ENCODE data around the gene HMGB4. TPM values are rescaled to one million over a fixed set of nuclear protein-coding genes. Genes with fewer than 3 reads are reported as not detected.

HMGB4 gene
- total RNA-seq, 1 experiment from 2014 or later = not detected

- intact Hi-C loops (cut with micrococcal nuclease; ENCODE audit: unreplicated experiment) = no loop called here
- no peak for DNase-seq
- Mint-ChIP-seq H3K36me3 (ENCODE audit: insufficient read depth, unreplicated experiment) (no peaks in the 10 kb centered on the region), H3K27ac (ENCODE audit: unreplicated experiment) (no peak overlapping the region), H3K9me3 (ENCODE audit: unreplicated experiment) (no peaks in the 10 kb centered on the region), H3K4me3 (ENCODE audit: unreplicated experiment) (no peak overlapping the region), H3K4me1 (ENCODE audit: low read depth, unreplicated experiment) (no peaks in the 10 kb centered on the region), H3K27me3 (ENCODE audit: insufficient read depth, unreplicated experiment) (peaks cover 8% of the 10 kb centered on the region)
- TF ChIP-seq, protein P1, sequence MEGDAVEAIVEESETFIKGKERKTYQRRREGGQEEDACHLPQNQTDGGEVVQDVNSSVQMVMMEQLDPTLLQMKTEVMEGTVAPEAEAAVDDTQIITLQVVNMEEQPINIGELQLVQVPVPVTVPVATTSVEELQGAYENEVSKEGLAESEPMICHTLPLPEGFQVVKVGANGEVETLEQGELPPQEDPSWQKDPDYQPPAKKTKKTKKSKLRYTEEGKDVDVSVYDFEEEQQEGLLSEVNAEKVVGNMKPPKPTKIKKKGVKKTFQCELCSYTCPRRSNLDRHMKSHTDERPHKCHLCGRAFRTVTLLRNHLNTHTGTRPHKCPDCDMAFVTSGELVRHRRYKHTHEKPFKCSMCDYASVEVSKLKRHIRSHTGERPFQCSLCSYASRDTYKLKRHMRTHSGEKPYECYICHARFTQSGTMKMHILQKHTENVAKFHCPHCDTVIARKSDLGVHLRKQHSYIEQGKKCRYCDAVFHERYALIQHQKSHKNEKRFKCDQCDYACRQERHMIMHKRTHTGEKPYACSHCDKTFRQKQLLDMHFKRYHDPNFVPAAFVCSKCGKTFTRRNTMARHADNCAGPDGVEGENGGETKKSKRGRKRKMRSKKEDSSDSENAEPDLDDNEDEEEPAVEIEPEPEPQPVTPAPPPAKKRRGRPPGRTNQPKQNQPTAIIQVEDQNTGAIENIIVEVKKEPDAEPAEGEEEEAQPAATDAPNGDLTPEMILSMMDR (IDR thresholded peaks at IDR 0.05; ENCODE audit: insufficient read depth in 1 of 2, low read depth in 1 of 2, low read length in 1 of 2, severe bottlenecking in 1 of 2, unreplicated experiment in 1 of 2) = no peak
- no peaks in the 10 kb centered on the region for H3K4me1 ChIP-seq
- H3K4me3 ChIP-seq (ENCODE audit: low read depth, low read length) = no peak overlapping the region
- no peaks in the 10 kb centered on the region; the same call in 1 of the 2 replicates for H3K27me3 ChIP-seq (replicated peaks; ENCODE audit: control insufficient read depth, insufficient read depth, low read length)
- ChIA-PET POLR2A (no interaction called here), CTCF (no interaction called here)
- H3K9me3 ChIP-seq = no peaks in the 10 kb centered on the region
- BruUV-seq (replicated peaks) = no TSS peak
- H3K36me3 ChIP-seq (ENCODE audit: control insufficient read depth, insufficient read depth, low read length) = no peaks in the 10 kb centered on the region
Observed at GRCh38 chr1:33874636-33875035, 10.8 kb downstream of the HMGB4 start.

DNA sequence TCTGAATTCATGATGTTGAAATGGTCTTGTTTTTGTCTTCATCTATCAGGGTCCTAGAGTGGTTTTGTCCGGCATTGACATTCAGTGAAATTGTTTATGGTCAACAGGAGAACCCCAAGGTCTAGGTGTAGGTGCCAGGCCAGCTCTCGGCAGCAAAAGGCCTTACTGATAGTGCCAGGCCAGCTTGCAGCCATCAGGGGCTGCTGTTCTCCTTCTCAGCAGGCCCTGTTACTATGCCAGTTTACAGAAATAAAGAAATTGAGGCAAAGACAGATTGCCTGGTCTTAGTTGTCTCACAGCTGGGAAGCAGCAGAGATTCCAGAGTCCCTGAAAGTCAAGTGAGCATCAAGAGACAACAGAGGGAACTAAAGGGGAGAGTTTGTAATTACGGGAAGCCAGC, 12.0 kb downstream of the HMGB4 start:
- intact Hi-C loops (cut with micrococcal nuclease; ENCODE audit: unreplicated experiment) = no loop called here
- H3K4me1 Mint-ChIP-seq (ENCODE audit: low read depth, unreplicated experiment) = no peaks in the 10 kb centered on the region
- H3K9me3 ChIP-seq = no peaks in the 10 kb centered on the region
- no peaks in the 10 kb centered on the region for H3K9me3 Mint-ChIP-seq (ENCODE audit: unreplicated experiment)
- H3K4me1 ChIP-seq = no peaks in the 10 kb centered on the region
- ChIA-PET POLR2A (no interaction called here), CTCF (no interaction called here)
- H3K4me3 ChIP-seq (ENCODE audit: low read depth, low read length) = no peak overlapping the region
- H3K36me3 ChIP-seq (ENCODE audit: control insufficient read depth, insufficient read depth, low read length) = no peaks in the 10 kb centered on the region
- no peaks in the 10 kb centered on the region; the same call in 1 of the 2 replicates for H3K27me3 ChIP-seq (replicated peaks; ENCODE audit: control insufficient read depth, insufficient read depth, low read length)
- TF ChIP-seq, protein P1 (IDR thresholded peaks at IDR 0.05; ENCODE audit: insufficient read depth in 1 of 2, low read depth in 1 of 2, low read length in 1 of 2, severe bottlenecking in 1 of 2, unreplicated experiment in 1 of 2) = no peak
- no peak for DNase-seq
- no peak overlapping the region for H3K27ac Mint-ChIP-seq (ENCODE audit: unreplicated experiment)
- no peak overlapping the region for H3K4me3 Mint-ChIP-seq (ENCODE audit: unreplicated experiment)
- peaks cover 8% of the 10 kb centered on the region for H3K27me3 Mint-ChIP-seq (ENCODE audit: insufficient read depth, unreplicated experiment)
- no TSS peak for BruUV-seq (replicated peaks)
- H3K36me3 Mint-ChIP-seq (ENCODE audit: insufficient read depth, unreplicated experiment) = no peaks in the 10 kb centered on the region

GRCh38 chr1:33876970-33877650, 13.2 kb downstream of the HMGB4 start:
- DNase-seq = no peak
- peaks cover 8% of the 10 kb centered on the region for H3K27me3 Mint-ChIP-seq (ENCODE audit: insufficient read depth, unreplicated experiment)
- ChIA-PET POLR2A (no interaction called here), CTCF (no interaction called here)
- intact Hi-C loops (cut with micrococcal nuclease; ENCODE audit: unreplicated experiment) = no loop called here
- H3K9me3 Mint-ChIP-seq (ENCODE audit: unreplicated experiment) = no peaks in the 10 kb centered on the region
- H3K4me3 Mint-ChIP-seq (ENCODE audit: unreplicated experiment) = no peak overlapping the region
- Histone ChIP-seq H3K4me1 (no peaks in the 10 kb centered on the region), H3K36me3 (ENCODE audit: control insufficient read depth, insufficient read depth, low read length) (no peaks in the 10 kb centered on the region), H3K27me3 (replicated peaks; ENCODE audit: control insufficient read depth, insufficient read depth, low read length) (no peaks in the 10 kb centered on the region; the same call in 1 of the 2 replicates), H3K4me3 (ENCODE audit: low read depth, low read length) (no peak overlapping the region), H3K9me3 (no peaks in the 10 kb centered on the region)
- TF ChIP-seq, protein P1 (IDR thresholded peaks at IDR 0.05; ENCODE audit: insufficient read depth in 1 of 2, low read depth in 1 of 2, low read length in 1 of 2, severe bottlenecking in 1 of 2, unreplicated experiment in 1 of 2) = no peak
- no peaks in the 10 kb centered on the region for H3K36me3 Mint-ChIP-seq (ENCODE audit: insufficient read depth, unreplicated experiment)
- BruUV-seq (replicated peaks) = no TSS peak
- no peaks in the 10 kb centered on the region for H3K4me1 Mint-ChIP-seq (ENCODE audit: low read depth, unreplicated experiment)
- H3K27ac Mint-ChIP-seq (ENCODE audit: unreplicated experiment) = no peak overlapping the region

Data from Caco-2 (cell line).